Activated T-cell treated with anti-CD3 and anti-CD28 coated beads for 24 hours (primary cell): ENCODE data around the gene MCAT.
A peak's percentile ranks its signal among the peaks of the same experiment; 100 is the strongest.

Experiments used
- DNase-seq: peaks from one replicate; pipeline ENCODE4 v3.0.0-alpha.2; 2020; ENCODE audit warnings: low read depth

MCAT gene

GRCh38 chr22:43090130-43090789 is 52.9 kb downstream of the MCAT start:
- peak; percentile 36 for DNase-seq

GRCh38 chr22:43088984-43089717 is 54.0 kb downstream of the MCAT start, which contains the start of gene TTLL1:
Gene TTLL1, minus strand, starts transcription at chr22:43089391. Its CDS starts 13,805 bp downstream, at chr22:43075586.
- DNase-seq: peak; percentile 87

- no peak for DNase-seq
Observed at GRCh38 chr22:43088627-43088983, 54.6 kb downstream of the MCAT start.

- no peak for DNase-seq
Observed at GRCh38 chr22:43085658-43086606, 57.3 kb downstream of the MCAT start.
